Choroid plexus epithelial cell (primary cell): ENCODE measurements around the gene WNT1.

Experiments
- DNase-seq: peaks from one replicate; pipeline ENCODE4 v3.0.0-alpha.2; 2010; ENCODE audit warnings: low read depth
- H3K4me3 ChIP-seq: 2 replicates; pipeline ENCODE4 v1.5.1; 2011; ENCODE audit warnings: low read depth, mild to moderate bottlenecking, control low read depth, low read length, moderate library complexity
- TF ChIP-seq, protein P1 (sequence below): conservative IDR thresholded peaks from 2 replicates; pipeline ENCODE4 v1.5.1; 2011; ENCODE audit warnings: low read depth, mild to moderate bottlenecking, control low read depth, inconsistent platforms, low read length, moderate library complexity

Gene WNT1

GRCh38 chr12:48937170-48937569 is 41.0 kb upstream of the WNT1 start:
- DNase-seq: peak; percentile 6
- TF ChIP-seq, protein P1, sequence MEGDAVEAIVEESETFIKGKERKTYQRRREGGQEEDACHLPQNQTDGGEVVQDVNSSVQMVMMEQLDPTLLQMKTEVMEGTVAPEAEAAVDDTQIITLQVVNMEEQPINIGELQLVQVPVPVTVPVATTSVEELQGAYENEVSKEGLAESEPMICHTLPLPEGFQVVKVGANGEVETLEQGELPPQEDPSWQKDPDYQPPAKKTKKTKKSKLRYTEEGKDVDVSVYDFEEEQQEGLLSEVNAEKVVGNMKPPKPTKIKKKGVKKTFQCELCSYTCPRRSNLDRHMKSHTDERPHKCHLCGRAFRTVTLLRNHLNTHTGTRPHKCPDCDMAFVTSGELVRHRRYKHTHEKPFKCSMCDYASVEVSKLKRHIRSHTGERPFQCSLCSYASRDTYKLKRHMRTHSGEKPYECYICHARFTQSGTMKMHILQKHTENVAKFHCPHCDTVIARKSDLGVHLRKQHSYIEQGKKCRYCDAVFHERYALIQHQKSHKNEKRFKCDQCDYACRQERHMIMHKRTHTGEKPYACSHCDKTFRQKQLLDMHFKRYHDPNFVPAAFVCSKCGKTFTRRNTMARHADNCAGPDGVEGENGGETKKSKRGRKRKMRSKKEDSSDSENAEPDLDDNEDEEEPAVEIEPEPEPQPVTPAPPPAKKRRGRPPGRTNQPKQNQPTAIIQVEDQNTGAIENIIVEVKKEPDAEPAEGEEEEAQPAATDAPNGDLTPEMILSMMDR: peak; percentile 49
- no peak overlapping the region for H3K4me3 ChIP-seq

DNA sequence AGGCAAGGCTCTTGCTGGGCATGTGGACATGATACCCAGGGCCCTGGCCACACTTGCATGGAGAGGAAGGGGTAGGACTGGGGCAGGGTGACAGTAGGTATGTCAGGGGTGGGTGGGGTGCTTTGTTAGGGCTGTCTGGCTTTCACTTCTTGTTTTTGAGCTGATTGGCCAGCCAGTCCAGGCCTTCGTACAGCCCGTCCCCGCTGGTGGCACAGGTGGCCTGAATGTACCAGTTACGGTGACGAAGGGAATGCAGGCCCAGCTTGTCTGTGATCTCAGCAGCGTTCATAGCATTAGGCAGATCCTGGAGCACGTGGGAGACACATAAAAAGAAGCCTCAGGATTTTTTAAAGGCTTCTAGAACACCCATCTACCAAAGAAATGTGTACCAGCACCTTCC is 39.3 kb upstream of the WNT1 start:
- no peak overlapping the region for H3K4me3 ChIP-seq
- no peak for DNase-seq
- TF ChIP-seq, protein P1: no peak

DNA sequence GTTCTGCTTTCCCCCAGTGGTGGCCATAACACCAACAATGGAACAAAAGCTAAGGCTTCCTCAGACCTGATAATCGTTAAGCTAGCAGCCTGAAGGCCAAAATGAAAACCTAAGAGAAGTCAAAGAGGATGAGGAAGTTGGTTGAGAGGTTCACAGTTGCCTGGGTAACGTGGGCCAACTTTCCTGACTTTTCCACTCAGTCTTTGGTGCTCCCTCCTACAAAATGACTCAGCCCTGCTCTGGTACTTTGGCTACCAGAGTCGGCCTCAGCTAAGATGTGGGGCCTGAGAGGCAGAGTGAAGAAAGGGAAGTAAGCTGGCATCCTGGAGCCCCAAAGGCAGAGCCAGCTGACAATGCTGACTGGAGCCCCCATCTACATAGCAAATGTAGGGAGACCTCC is 37.9 kb upstream of the WNT1 start:
- H3K4me3 ChIP-seq: no peak overlapping the region
- TF ChIP-seq, protein P1: no peak
- no peak for DNase-seq

GRCh38 chr12:48943221-48943620 is 34.9 kb upstream of the WNT1 start:
- no peak for DNase-seq
- TF ChIP-seq, protein P1: no peak
- no peak overlapping the region for H3K4me3 ChIP-seq

DNA sequence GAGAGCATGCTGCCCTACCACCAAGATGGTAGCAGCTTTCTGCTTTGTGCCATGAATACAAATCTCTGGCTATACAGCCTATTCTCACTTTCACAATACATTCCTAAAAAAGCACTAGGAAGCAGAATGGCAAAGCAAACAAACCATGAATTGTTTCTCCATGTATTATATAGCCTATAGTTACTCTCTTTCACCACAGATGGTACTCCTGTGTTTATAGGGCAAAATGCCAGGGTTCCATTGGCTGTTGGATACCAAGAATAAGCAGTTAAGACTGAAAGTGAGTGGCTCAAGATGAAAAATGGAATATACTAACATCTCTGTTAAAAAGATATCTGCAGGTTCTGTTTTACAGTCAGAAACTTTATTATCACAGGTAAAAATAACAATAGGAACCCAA is 31.9 kb upstream of the WNT1 start:
- TF ChIP-seq, protein P1: no peak
- DNase-seq: peak; percentile 53
- no peak overlapping the region for H3K4me3 ChIP-seq

DNA sequence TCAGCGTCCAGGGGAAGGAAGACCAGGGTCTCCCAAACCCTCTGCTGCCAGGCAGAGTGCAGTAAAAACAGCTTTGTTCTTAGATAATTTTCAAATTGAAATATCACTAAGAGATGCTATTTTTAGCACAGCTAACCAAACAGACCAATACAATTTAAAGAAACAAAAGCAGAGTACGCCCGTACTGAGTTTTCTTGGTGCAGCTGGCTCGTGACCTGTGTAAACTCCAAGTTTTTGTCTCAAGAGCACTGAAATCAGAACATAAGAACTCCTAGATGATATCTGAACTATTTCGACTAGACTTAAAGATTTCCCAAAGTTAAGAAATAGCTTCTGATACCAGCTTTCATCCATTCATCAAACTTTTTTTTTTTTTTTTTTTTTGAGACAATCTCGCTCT is 31.2 kb upstream of the WNT1 start:
- TF ChIP-seq, protein P1: no peak
- no peak for DNase-seq
- no peak overlapping the region for H3K4me3 ChIP-seq

DNA sequence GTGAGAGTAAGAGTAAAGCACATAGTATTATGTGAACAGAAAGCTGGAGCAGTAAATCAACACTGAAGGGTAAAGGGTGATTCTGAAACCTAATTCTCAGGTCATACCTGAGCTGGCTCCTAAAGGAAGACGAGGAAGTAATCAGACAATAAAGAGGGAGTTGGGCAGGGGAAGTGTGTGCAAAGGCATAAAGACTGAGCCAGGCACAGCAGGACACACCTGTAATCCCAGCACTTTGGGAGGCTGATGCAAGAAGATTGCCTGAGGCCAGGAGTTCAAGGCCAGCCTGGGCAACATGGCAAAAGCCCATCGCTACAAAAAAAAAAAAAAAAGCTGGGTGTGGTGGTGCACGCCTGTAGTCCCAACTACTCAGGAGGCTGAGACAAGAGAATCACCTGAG is 30.4 kb upstream of the WNT1 start:
- TF ChIP-seq, protein P1: no peak
- no peak overlapping the region for H3K4me3 ChIP-seq
- DNase-seq: no peak
